Measurements from ENCODE around the gene P2RX4.
A peak's percentile ranks its signal among the peaks of the same experiment; 100 is the strongest.
"Not testable (repeated sequence)": the region's sequence is repeated elsewhere in the genome, so short reads cannot be mapped to it uniquely, and the experiment has no call there.

The P2RX4 gene

GRCh38 chr12:121278169-121279070 is 68.5 kb downstream of the P2RX4 start:
- no peak for TF ChIP-seq CTCF (IDR thresholded peaks at IDR 0.05)
- no peak for DNase-seq (ENCODE audit: low spot score)
- Histone ChIP-seq H3K4me3 (no peak overlapping the region), H3K27ac (peak overlapping the region in 1 of 2 donors; percentile 68)

DNA sequence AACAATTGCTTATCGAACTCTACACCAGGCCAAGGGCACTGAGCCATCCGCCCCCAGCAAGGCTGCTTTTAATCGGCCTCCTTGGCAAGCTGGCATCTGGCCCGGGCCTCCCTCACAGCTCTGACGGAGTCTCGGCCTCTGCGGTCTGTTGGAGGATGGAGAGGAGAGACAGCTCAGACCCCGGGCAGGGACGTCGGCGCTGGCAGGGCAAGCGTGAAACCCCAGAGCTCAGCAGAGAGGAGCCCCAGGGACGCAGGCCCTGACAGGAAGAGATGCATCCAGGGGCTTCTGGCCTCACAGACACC is 69.1 kb downstream of the P2RX4 start:
- no peak for TF ChIP-seq CTCF (IDR thresholded peaks at IDR 0.05)
- no peak overlapping the region for H3K4me3 ChIP-seq
- peak overlapping the region in 1 of 2 donors; percentile 68 for H3K27ac ChIP-seq
- DNase-seq (ENCODE audit: low spot score) = no peak

GRCh38 chr12:121279507-121279915 is 69.6 kb downstream of the P2RX4 start:
- TF ChIP-seq CTCF (IDR thresholded peaks at IDR 0.05) = no peak
- Histone ChIP-seq H3K4me3 (peak overlapping the region; percentile 6), H3K27ac (peak overlapping the region in 1 of 2 donors; percentile 68)
- DNase-seq (ENCODE audit: low spot score) = no peak

GRCh38 chr12:121280531-121280930 is 70.6 kb downstream of the P2RX4 start:
- not testable (repeated sequence) for H3K4me3 ChIP-seq

DNA sequence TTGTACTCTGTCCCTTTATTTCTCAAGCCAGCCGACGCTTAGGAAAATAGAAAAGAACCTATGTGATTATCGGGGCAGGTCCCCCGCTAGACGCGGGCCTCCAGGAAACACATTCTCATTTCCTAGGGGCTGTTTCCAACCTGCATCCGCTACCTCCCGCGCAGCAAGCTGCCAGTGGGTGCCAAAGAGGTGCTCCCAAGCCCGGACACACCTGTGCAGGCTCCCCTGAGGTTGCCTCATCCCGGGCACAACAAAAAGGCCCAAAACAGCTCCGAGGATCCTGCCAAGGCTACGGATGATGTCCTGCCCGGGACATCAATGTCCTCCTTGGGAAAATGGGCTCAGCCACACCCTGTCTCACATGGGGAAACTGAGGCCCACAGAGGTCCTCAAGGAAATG is 71.2 kb downstream of the P2RX4 start:
- not testable (repeated sequence) for H3K27ac ChIP-seq; DNase-seq (ENCODE audit: low spot score); H3K4me3 ChIP-seq

More at GRCh38 chr12:121280531-121280930, 70.6 kb downstream of the P2RX4 start:
- not testable (repeated sequence) for DNase-seq (ENCODE audit: low spot score); H3K27ac ChIP-seq

DNA sequence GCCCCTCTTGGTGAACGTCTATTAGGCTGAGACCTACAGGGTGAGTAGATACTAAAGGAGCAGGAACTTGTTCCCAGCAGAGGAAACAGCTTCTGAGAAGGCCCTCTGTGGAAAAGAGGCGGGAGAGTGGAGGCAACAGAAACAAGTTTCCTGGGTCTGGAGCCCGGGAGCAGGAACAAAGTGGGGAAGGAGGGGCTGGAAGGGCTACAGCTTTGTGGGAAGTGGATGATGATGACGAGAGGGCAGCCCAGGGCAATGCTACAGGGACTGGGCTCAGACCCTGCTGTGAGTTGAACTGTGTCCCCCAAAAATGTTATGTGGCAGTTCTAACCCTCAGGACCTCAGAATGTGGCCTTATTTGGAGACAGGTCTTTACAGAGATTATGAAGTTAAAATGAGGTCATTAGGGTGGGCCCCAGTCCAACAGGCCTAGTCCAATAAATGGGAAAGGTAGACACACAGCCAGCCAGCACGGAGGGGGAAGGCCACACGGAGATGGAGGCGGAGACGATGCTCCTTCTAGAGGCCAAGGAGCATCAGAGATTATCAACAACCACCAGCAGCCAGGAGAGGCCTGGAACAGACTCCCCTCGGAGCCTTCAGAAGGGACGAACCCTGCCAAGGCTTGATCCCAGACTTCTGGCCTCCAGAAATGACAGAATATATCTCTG is 72.3 kb downstream of the P2RX4 start:
- DNase-seq (ENCODE audit: low spot score) = no peak
- no peak for TF ChIP-seq CTCF (IDR thresholded peaks at IDR 0.05)
- H3K27ac ChIP-seq = peak overlapping the region in 1 of 2 donors; percentile 47
- H3K4me3 ChIP-seq = no peak overlapping the region

GRCh38 chr12:121282910-121283309 is 73.0 kb downstream of the P2RX4 start:
- not testable (repeated sequence) for H3K4me3 ChIP-seq; DNase-seq (ENCODE audit: low spot score)
- peak overlapping the region in 1 of 2 donors; percentile 47 for H3K27ac ChIP-seq

DNA sequence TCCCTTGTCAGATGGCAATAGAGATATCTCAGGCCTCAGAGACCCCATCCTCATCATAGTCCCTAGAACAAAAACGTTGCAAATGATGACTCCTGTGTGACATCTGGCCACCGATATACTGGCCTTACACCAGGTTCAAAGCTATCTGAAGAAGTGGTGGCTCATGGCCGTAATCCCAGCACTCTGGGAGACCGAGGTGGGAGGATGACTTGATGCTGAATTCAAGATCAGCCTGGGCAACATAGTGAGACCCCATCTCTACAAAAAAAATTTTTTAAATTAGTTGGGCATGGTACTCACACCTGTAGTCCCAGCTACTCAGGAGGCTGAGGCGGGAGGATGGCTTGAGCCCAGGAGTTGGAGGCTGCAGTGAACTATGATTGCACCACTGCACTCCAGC is 73.5 kb downstream of the P2RX4 start:
- no peak for DNase-seq (ENCODE audit: low spot score)
- H3K4me3 ChIP-seq = no peak overlapping the region
- H3K27ac ChIP-seq = peak overlapping the region in 1 of 2 donors; percentile 47
- no peak for TF ChIP-seq CTCF (IDR thresholded peaks at IDR 0.05)

Measured in coronary artery (tissue), 2 donors.